Measurements from ENCODE around the gene NHS. TPM values are rescaled to one million over a fixed set of nuclear protein-coding genes. Genes with fewer than 3 reads are reported as not detected.

NHS gene
- total and polyA plus RNA-seq, 2 of the 13 experiments (the other 11 are each of a cell fraction or from before 2014, with no cell fraction given): 0.02 TPM; not detected in 1

GRCh38 chrX:17370191-17370590, 4.8 kb upstream of the NHS start (continued):
- no peak for TF ChIP-seq POLR2AphosphoS5 (IDR thresholded peaks at IDR 0.05; ENCODE audit: low read depth, low read length)

- intact Hi-C loops (cut with micrococcal nuclease; ENCODE audit: unreplicated experiment): no loop called here
- no peaks in the 10 kb centered on the region for H3K36me3 ChIP-seq (replicated peaks in 1 of 2; ENCODE audit: control insufficient read depth in 1 of 2, insufficient read depth in 2 of 2, low read length in 2 of 2)
- H3K79me2 ChIP-seq (ENCODE audit: insufficient read depth, low read length): no peaks in the 10 kb centered on the region
- FAIRE-seq (no peak), ATAC-seq (no peak), DNase-seq (ENCODE audit: low spot score) (no peak)
- H3K4me2 ChIP-seq (ENCODE audit: low read depth, low read length): no peak overlapping the region
- 29% methylated on average over 5 of the region's 8 CpGs for WGBS (ENCODE audit: low lambda C conversion rate)
- in situ Hi-C loops (cut with HindIII; ENCODE audit: extremely low pct_ligation_motif_present, low pct_unique_long_range_greater_than_20kb): no loop called here
- no peak overlapping the region for H2AFZ ChIP-seq (ENCODE audit: low read length)
- H3K4me3 ChIP-seq (replicated peaks in 1 of 3; ENCODE audit: insufficient read depth in 1 of 3, low read depth in 2 of 3, low read length in 3 of 3): no peak overlapping the region
- no TSS peak for BruUV-seq (replicated peaks)
- H3K27me3 ChIP-seq (ENCODE audit: control insufficient read depth in 1 of 2, insufficient read depth in 2 of 2, low read length in 2 of 2): peaks cover 1 to 15% of the 10 kb centered on the region in 2 experiments; a peak in 3 of 5 replicates
- no peaks in the 10 kb centered on the region for H4K20me1 ChIP-seq (ENCODE audit: insufficient read depth, low read length)
- ChIA-PET CTCF (ENCODE audit: low intra/inter-chr PET ratio, low total read pairs) (no interaction called here), POLR2A (no interaction called here)
- no peaks in the 10 kb centered on the region for H3K9me3 ChIP-seq (ENCODE audit: low read length)
- no peak overlapping the region for H3K27ac ChIP-seq (ENCODE audit: extremely low read length, insufficient read depth, low read length)
- no peak overlapping the region for H3K9ac ChIP-seq (ENCODE audit: insufficient read depth, low read depth, low read length)
- TF ChIP-seq ZNF468 (CRISPR knock-in tag; IDR thresholded peaks at IDR 0.05): no peak
- no peak for TF ChIP-seq MED13 (CRISPR knock-in tag; IDR thresholded peaks at IDR 0.05)
- TF ChIP-seq MED8 (CRISPR knock-in tag; IDR thresholded peaks at IDR 0.05; ENCODE audit: insufficient replicate concordance): no peak
- TF ChIP-seq SRF (IDR thresholded peaks at IDR 0.05; ENCODE audit: low read depth, low read length): no peak
- no peak for TF ChIP-seq ZNF124 (CRISPR knock-in tag; IDR thresholded peaks at IDR 0.05)
- TF ChIP-seq HIC2 (CRISPR knock-in tag; IDR thresholded peaks at IDR 0.05; ENCODE audit: low read depth): no peak
- TF ChIP-seq DBP (CRISPR knock-in tag; IDR thresholded peaks at IDR 0.05; ENCODE audit: not compliant biosample characterization): no peak
- no peak for TF ChIP-seq ZNF788 (CRISPR knock-in tag; IDR thresholded peaks at IDR 0.05; ENCODE audit: borderline replicate concordance)
- TF ChIP-seq ZNF614 (CRISPR knock-in tag; IDR thresholded peaks at IDR 0.05; ENCODE audit: borderline replicate concordance): no peak
- no peak for TF ChIP-seq JUND (CRISPR knock-in tag; IDR thresholded peaks at IDR 0.05)
- no peak for TF ChIP-seq ZNF354B (CRISPR knock-in tag; IDR thresholded peaks at IDR 0.05)
- no peak for TF ChIP-seq EZH2 (conservative IDR thresholded peaks at IDR 0.05; ENCODE audit: low read depth, low read length)
- TF ChIP-seq ZBTB38 (CRISPR knock-in tag; IDR thresholded peaks at IDR 0.05): no peak
- no peak for TF ChIP-seq HNF4G (IDR thresholded peaks at IDR 0.05; ENCODE audit: borderline replicate concordance, low read depth, low read length)
- TF ChIP-seq HNF4G (CRISPR knock-in tag; IDR thresholded peaks at IDR 0.05; ENCODE audit: borderline replicate concordance, low read depth): no peak
- TF ChIP-seq SIN3B (IDR thresholded peaks at IDR 0.05; ENCODE audit: low read length): no peak
- TF ChIP-seq SSRP1 (CRISPR knock-in tag; IDR thresholded peaks at IDR 0.05): no peak
- no peaks in the 10 kb centered on the region for H3K4me1 ChIP-seq (ENCODE audit: insufficient read depth, low read length)
These were observed 2.9 kb upstream of the NHS start for GRCh38 chrX:17372052-17372451.
